Urothelium cell line (cell line): ENCODE data around the gene RENBP.
"Not testable (repeated sequence)": the region's sequence is repeated elsewhere in the genome, so short reads cannot be mapped to it uniquely, and the experiment has no call there.

ENCODE experiments used
- DNase-seq: peaks from one replicate; pipeline ENCODE4 v3.0.0; 2011; ENCODE audit warnings: low spot score, mixed read lengths
- FAIRE-seq: peaks from 2 replicates; lab custom pipeline; 2011; peaks lifted over from hg19 to GRCh38; lab: Jason Lieb, UNC

RENBP gene

GRCh38 chrX:153944140-153944799 is at the start of gene RENBP:
Gene RENBP (minus strand): TSS chrX:153944643. CDS start chrX:153944610, 33 bp downstream.
- no peak for FAIRE-seq
- no peak for DNase-seq

GRCh38 chrX:153993978-153994377 is 49.5 kb upstream of the RENBP start:
- FAIRE-seq, result no peak
- DNase-seq, result no peak

GRCh38 chrX:153993079-153993478 is 48.6 kb upstream of the RENBP start:
- DNase-seq (no peak), FAIRE-seq (no peak)

GRCh38 chrX:153992180-153992579 is 47.7 kb upstream of the RENBP start:
- DNase-seq (no peak), FAIRE-seq (no peak)

- FAIRE-seq (no peak), DNase-seq (no peak)
Observed at GRCh38 chrX:153991013-153991580, 46.7 kb upstream of the RENBP start.

GRCh38 chrX:153989973-153990655 is 45.7 kb upstream of the RENBP start:
- FAIRE-seq, result no peak
- DNase-seq, result no peak

GRCh38 chrX:153988493-153988892 is 44.0 kb upstream of the RENBP start:
- DNase-seq (no peak), FAIRE-seq (no peak)

- DNase-seq (no peak), FAIRE-seq (no peak)
Observed at GRCh38 chrX:153984351-153985178, 40.1 kb upstream of the RENBP start.

- FAIRE-seq, result no peak
Observed at GRCh38 chrX:153983321-153983801, 38.9 kb upstream of the RENBP start.

GRCh38 chrX:153981771-153982533 is 37.5 kb upstream of the RENBP start:
- no peak for FAIRE-seq
- no peak for DNase-seq

More at GRCh38 chrX:153983321-153983801, 38.9 kb upstream of the RENBP start:
- DNase-seq, result no peak

- FAIRE-seq, result no peak
- no peak for DNase-seq
Observed at GRCh38 chrX:153981231-153981630, 36.8 kb upstream of the RENBP start.

- not testable (repeated sequence) for DNase-seq, FAIRE-seq
Observed at GRCh38 chrX:153980394-153980793, 36.0 kb upstream of the RENBP start.

GRCh38 chrX:153974726-153975286 is 30.4 kb upstream of the RENBP start:
- DNase-seq (no peak), FAIRE-seq (no peak)

GRCh38 chrX:153974003-153974725 is 29.7 kb upstream of the RENBP start:
- no peak for FAIRE-seq
- DNase-seq, result no peak

- DNase-seq (no peak), FAIRE-seq (no peak)
Observed at GRCh38 chrX:153973127-153974002, 28.9 kb upstream of the RENBP start.

GRCh38 chrX:153972368-153973126 is 28.1 kb upstream of the RENBP start, which contains the start of gene TMEM187:
Gene TMEM187 (plus strand): TSS chrX:153972754. CDS start chrX:153982063, 9,309 bp downstream.
- FAIRE-seq (peak; percentile 52), DNase-seq (peak; percentile 89)
